Dermis blood vessel endothelial cell (primary cell): ENCODE measurements around the gene C11orf16. TPM values are rescaled to one million over a fixed set of nuclear protein-coding genes. Genes with fewer than 3 reads are reported as not detected.
"Not testable (repeated sequence)": the region's sequence is repeated elsewhere in the genome, so short reads cannot be mapped to it uniquely, and the experiment has no call there.

Experiments
- DNase-seq: peaks from one replicate; pipeline ENCODE4 v3.0.0; 2010
- total RNA-seq: library from RNA; depleted of rRNA; stranded (reverse); fragments of >200 nt; gene quantifications from 2 replicates; pipeline ENCODE4 v1.2.3, GENCODE V29; 2014

The C11orf16 gene
- total RNA-seq, 1 donor from 2014 or later = not detected

- peak; percentile 43 for DNase-seq
Observed at GRCh38 chr11:8934742-8935488, 2.2 kb upstream of the C11orf16 start.

DNA sequence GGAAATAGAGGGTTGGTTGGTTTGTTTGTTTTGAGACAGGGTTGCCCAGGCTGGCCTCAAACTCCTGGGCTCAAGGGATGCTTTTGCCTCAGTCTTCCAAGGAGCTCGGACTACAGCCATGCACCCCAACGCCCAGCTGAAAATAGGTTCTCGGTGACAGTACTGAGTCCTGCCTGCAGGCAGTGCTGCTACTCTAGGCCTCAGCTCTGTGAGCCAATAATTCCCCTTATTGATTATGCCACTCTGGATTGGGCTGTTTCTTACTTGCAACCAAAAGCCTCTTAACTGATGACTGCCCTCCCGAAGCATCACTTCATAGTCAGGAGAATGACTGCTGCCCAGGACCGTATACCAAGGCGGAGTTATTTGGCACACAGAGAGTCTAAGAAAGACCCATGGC lies 1.2 kb upstream of the C11orf16 start:
- no peak for DNase-seq

DNA sequence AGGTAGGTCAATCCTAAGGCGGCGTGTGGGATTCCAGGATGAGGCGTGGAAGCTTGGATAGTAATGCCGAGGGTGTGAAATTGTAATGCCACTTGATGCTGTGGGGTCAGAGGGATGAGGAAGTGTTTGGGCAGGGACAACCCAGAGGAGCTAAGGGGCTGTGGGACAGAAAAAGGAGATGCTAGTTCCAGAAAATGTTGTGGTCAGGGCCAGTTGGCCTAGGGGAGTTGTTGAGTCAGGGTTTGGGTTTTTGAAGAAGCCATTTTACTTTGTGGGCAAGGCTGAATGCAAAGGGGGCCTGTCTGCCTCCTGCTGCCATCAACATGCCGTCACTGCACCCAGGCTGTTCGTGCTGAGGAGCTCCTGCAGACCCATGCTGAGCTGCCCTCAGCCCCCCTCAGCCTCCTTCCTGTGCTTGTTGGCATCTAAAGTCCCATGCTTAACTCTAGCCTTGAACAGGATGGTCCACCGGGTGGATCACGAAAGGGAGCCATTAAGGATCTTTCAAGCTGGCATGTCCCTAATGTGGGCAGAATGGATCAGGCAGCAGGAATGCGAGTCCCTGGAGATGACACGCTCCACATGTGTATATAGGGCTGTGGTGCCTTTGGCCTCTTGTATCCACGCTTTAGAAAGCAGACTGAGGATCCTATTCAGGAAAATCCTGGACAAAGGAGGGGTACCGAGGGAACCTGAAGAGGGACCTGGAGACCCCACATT lies 2.1 kb downstream of the C11orf16 start:
- no peak for DNase-seq

DNA sequence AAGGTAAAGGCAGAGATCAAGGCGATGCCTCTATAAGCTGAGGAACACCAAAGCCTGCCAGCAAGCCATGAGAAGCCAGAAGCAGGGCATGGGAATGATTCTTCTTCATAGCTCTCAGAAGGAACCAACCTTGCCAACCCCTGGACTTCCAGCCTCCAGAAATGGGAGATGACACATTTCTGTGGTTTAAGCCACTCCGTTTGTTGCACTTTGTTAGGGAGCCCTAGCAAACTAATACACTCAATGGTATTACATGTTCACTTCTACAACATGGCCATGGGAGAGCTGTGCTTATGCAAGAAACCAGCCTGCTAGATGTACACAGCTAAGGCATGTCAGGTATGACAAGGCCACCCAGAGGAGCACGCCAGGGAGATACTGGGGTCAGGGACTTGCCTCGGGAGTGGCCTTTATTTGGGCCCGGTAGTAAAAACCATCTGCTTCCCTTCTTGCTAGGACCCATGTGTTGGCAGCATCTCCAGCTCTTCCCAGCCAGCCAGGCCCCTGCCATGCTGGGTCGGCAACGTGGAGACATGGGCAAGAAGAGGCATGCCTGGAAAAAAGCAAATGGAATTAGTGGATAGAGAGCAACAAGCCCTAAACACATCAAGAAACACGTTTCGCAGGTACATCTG lies 3.6 kb downstream of the C11orf16 start:
- no peak for DNase-seq

- no peak for DNase-seq
Observed at GRCh38 chr11:8928205-8928604, 4.5 kb downstream of the C11orf16 start.

GRCh38 chr11:8927233-8927632 lies 5.5 kb downstream of the C11orf16 start:
- no peak for DNase-seq

GRCh38 chr11:8926236-8926635 lies 6.5 kb downstream of the C11orf16 start:
- no peak for DNase-seq

GRCh38 chr11:8925711-8926110 lies 7.0 kb downstream of the C11orf16 start:
- DNase-seq = no peak

DNA sequence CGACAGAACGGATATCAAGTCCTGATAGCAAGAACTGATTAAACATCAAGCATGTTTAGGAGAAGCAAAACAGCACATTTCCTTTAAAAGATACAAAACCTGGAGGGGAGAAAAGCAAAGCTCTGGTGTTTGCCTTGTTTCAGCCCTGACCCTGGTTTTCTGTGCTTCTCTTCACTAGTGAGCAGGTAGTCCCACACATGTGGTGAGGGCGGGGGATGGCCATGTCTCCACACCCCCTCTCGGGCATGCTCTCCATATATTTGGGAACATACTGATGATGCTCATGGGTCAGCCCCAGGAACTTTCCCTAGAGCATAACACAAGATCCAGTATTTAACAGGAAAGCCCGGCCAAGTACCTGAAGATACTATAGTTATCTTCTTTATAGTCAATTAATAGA lies 10.1 kb downstream of the C11orf16 start:
- DNase-seq = no peak

DNA sequence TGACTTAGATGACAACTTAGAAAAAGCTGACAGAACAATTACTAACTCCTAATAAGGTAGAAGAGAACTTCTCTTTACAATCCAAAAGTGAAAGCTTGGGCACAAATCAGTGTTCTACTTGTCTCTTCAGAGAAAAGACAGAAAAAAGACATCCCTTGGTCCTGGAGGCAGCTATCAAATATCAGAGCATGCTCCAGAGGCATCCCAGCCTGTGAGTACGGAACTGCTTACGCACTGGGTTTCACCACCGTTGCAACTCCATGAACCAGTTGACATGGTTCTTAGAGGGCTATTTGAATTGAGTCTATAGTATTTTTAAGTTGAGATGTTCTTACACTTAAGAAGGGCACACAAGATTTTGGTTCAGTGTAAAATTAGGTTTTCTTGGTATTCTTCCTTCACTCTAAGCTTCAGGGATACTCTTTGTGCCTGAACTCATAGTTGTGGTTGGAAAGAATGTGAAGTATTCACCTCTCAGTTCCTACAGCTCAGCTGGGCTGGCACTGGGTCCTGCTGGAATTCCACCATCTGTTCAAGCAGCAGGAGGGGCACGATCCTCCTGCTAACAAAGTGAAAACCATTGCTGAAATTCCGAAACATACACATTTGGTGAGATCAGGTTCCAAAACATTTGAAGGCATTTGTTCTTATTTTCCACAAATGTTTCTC lies 15.5 kb downstream of the C11orf16 start:
- peak; percentile 63 for DNase-seq

- no peak for DNase-seq
Observed at GRCh38 chr11:8914661-8915018, 18.1 kb downstream of the C11orf16 start.

DNA sequence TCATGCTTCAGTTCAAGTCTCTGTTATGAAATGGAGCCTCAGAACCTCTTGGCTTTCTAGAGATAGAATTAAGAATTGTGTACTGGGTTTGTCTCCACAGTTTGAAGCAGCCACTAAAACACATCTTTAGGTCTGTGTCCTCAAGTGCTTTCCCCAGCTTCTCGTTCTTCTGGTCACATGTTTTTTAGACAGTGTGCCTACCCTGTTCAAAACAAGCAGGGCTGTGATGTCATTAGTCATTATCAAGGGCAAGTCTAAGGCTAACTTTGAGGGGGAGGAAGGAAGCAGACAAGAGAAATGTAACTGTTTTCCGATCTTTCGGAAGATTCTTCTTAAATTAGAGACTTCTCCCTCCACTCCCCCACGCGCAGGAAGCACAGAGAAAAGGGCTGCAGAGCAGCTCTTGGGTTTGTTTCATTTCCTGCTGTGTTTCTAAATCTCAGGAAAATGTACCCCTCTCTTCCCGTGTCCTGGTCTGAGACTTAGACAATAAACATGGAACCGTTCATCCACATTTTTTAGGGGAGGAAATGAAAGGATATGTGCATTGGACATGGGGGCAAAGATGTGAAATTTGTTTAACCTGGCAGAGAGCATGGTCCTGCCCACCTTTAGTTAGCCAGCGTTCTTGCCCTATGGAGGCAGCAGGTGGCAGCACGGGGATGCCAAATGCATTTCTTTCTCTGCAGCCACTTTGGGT lies 18.6 kb downstream of the C11orf16 start:
- DNase-seq = peak; percentile 73

- DNase-seq = peak; percentile 97
Observed at GRCh38 chr11:8911029-8911823, 21.5 kb downstream of the C11orf16 start, which contains the start of gene AKIP1. AKIP1 (plus strand) TSS chr11:8911189; CDS start chr11:8911450, 261 bp downstream.

GRCh38 chr11:8910649-8911026 lies 22.1 kb downstream of the C11orf16 start:
- DNase-seq = no peak

DNA sequence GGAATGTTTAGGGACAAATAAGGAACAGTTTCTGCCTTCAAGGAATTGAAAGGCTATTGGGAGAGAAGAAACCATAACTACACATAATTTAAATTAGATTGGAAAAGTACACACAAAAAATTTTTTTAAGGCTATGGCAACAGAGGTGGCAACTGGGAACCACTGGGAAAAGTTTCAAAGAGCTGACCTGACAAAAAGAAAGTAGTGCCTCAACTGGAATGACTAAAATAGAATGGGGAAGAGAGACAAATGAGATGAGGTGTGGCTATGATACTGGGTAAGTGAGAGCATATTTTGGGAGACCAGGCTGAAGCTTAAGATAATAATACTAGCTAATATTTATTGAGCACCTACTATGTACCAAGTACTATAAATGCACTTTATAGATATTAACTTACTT lies 24.6 kb downstream of the C11orf16 start:
- no peak for DNase-seq

DNA sequence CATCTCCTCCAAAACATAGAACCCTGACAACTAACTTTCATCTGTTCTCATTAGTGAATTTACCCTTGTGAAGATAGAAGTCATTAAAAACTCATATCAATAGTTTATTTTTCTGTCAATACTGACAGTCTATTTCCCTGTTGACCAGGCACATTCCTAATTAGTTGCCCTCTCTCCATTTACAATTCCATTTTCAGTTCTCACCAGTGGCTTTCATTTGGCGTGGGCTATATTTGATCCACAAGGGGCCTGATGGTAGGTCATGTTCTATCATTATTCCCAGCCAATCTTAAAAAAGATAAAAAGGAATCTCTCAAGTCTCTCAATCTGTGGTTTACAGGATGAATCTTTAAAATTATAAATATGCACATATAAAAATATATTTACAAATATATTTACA lies 25.6 kb downstream of the C11orf16 start:
- DNase-seq = no peak

DNA sequence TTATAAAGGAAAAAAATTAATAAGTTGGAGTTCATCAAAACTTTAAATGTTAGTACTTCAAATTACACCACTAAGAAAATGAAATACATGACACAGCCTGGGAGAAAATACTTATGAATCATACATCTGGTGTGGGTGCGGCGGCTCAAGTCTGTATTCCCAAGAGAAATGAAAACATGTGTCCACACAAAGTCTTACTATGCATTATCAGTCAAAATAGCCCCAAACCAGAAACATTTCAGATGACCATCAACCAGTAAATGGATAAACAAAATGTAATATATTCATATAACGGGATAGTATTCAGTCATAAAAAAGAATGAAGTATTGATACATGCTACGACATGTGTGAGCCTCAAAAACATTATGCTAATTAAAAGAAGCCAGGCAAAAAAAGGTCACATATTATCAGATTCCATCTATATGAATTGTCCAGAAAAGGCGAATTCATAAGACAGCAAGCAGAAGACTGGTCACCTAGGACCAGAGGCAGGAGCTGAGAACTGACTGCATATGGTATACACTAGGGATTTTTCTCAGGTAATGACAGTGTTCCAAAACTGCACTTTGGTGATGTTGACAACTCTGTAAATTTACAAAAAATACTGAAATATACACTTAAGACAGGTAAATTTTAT lies 27.1 kb downstream of the C11orf16 start:
- no peak for DNase-seq

- no peak for DNase-seq
Observed at GRCh38 chr11:8899119-8899753, 33.5 kb downstream of the C11orf16 start.

DNA sequence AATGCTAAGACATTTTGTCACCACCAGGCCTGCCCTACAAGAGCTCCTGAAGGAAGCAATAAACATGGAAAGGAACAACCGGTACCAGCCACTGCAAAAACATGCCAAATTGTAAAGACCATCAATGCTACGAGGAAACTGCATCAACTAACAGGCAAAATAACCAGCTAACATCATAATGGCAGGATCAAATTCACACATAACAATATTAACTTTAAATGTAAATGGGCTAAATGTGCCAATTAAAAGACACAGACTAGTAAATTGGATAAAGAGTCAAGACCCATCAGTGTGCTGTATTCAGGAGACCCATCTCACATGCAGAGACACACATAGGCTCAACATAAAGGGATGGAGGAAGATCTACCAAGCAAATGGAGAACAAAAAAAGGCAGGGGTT lies 41.6 kb downstream of the C11orf16 start:
- not testable (repeated sequence) for DNase-seq

- no peak for DNase-seq
Observed at GRCh38 chr11:8886322-8886721, 46.4 kb downstream of the C11orf16 start.

DNA sequence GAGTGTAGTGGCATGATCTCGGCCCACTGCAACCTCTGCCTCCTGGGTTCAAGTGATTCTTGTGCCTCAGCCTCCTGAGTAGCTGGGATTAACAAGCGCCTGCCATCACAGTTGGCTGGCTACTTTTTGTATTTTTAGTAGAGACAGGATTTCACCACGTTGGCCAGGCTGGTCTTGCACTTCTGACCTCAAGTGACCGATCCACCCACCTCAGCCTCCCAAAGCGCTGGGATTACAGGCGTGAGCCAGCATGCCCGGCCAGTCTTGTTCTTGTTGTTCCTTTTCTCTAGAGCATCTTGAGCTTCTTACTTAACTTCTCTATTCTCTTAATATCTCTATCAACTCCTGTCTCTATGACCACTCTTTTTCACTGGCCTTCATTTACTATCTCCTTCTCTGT lies 51.2 kb downstream of the C11orf16 start:
- not testable (repeated sequence) for DNase-seq
